H1 (cell line): ENCODE data around the gene SNX12. TPM values are rescaled to one million over a fixed set of nuclear protein-coding genes. Genes with fewer than 3 reads are reported as not detected.

Experiments used
- CTCF ChIA-PET: fragments of 300-600 bp; sonication (Branson Sonifier 250); formaldehyde crosslinking; loops from one replicate; lab custom pipeline; 2021; ENCODE audit not compliant: partially characterized antibody; lab: Charles Lee
- POLR2A ChIA-PET: fragments of 300-600 bp; sonication (Branson Sonifier 250); formaldehyde crosslinking; loops from one replicate; lab custom pipeline; 2021; ENCODE audit warnings: inconsistent platforms; ENCODE audit not compliant: partially characterized antibody; lab: Charles Lee
- DNase-seq, 2 experiments: peaks; one replicate each; pipeline versions ENCODE4 v3.0.0 to v3.0.0-alpha.2; 2010 to 2022; ENCODE audit warnings: low spot score in 2 of 2, low read depth in 1 of 2, mixed read lengths in 1 of 2
- FAIRE-seq: peaks from 2 replicates; lab custom pipeline; 2011; peaks lifted over from hg19 to GRCh38; lab: Jason Lieb, UNC
- H2AFZ ChIP-seq: 2 replicates; pipeline ENCODE4 v1.8.1; 2012; ENCODE audit warnings: low read length, inconsistent platforms
- H2AK5ac ChIP-seq: 2 replicates; pipeline ENCODE4 v1.6.1; 2013; ENCODE audit warnings: low read depth, low read length
- H2BK120ac ChIP-seq: replicated peaks from 2 replicates; pipeline ENCODE3; 2013; ENCODE audit warnings: low read depth, low read length, inconsistent platforms
- H2BK12ac ChIP-seq: 2 replicates; pipeline ENCODE4 v1.6.1; 2013; ENCODE audit warnings: low read depth, low read length
- H2BK15ac ChIP-seq: 2 replicates; pipeline ENCODE4 v1.6.1; 2013; ENCODE audit warnings: low read length
- H2BK20ac ChIP-seq: 2 replicates; pipeline ENCODE4 v1.6.1; 2013; ENCODE audit warnings: low read length
- H2BK5ac ChIP-seq: 2 replicates; pipeline ENCODE4 v1.6.1; 2013; ENCODE audit warnings: low read depth, low read length
- H3K14ac ChIP-seq: 2 replicates; pipeline ENCODE4 v1.6.1; 2013; ENCODE audit warnings: inconsistent platforms; ENCODE audit not compliant: insufficient read length
- H3K18ac ChIP-seq: 2 replicates; pipeline ENCODE4 v1.6.1; 2013; ENCODE audit warnings: low read length; ENCODE audit errors: extremely low read depth
- H3K23ac ChIP-seq: 2 replicates; pipeline ENCODE4 v1.6.1; 2013; ENCODE audit warnings: inconsistent platforms; ENCODE audit not compliant: insufficient read length
- H3K23me2 ChIP-seq: 2 replicates; pipeline ENCODE4 v1.6.1; 2013; ENCODE audit warnings: low read depth, low read length
- H3K27ac ChIP-seq: 2 replicates; pipeline ENCODE4 v1.6.1; 2011; ENCODE audit warnings: low read depth, low read length, inconsistent platforms
- H3K27me3 ChIP-seq, 4 experiments: replicated peaks in 1 of 4; 1 replicate in 1 of 4; 2 replicates in 3 of 4; pipeline versions ENCODE4 v1.6.1 to v1.8.1; 2011 to 2013; ENCODE audit warnings: low read length in 3 of 4, mild to moderate bottlenecking in 3 of 4, inconsistent platforms in 2 of 4, mixed read lengths in 2 of 4, moderate library complexity in 1 of 4; ENCODE audit not compliant: control insufficient read depth in 3 of 4, insufficient read depth in 3 of 4; ENCODE audit errors: extremely low read depth in 1 of 4
- H3K36me3 ChIP-seq, 4 experiments: 2 replicates each; pipeline versions ENCODE4 v1.6.1 to v1.8.1; 2011 to 2013; ENCODE audit warnings: mild to moderate bottlenecking in 4 of 4, low read length in 3 of 4, moderate library complexity in 2 of 4, control low read depth in 1 of 4, inconsistent platforms in 1 of 4; ENCODE audit not compliant: insufficient read depth in 4 of 4, control insufficient read depth in 2 of 4
- H3K4ac ChIP-seq: replicated peaks from 2 replicates; pipeline ENCODE3; 2013; ENCODE audit warnings: low read length, low read depth, mixed read lengths, inconsistent platforms; ENCODE audit not compliant: insufficient read length
- H3K4me1 ChIP-seq, 4 experiments: replicated peaks in 1 of 4; 1 replicate in 1 of 4; 2 replicates in 3 of 4; pipeline versions ENCODE4 v1.6.1 to v1.8.1; 2011 to 2013; ENCODE audit warnings: low read length in 3 of 4, inconsistent platforms in 2 of 4, mixed read lengths in 1 of 4; ENCODE audit not compliant: insufficient read depth in 4 of 4, control insufficient read depth in 3 of 4
- H3K4me2 ChIP-seq, 2 experiments: 2 replicates each; pipeline versions ENCODE4 v1.6.1 to v1.8.1; 2011 to 2013; ENCODE audit warnings: low read depth in 2 of 2, low read length in 2 of 2, control low read depth in 1 of 2, inconsistent platforms in 1 of 2, mild to moderate bottlenecking in 1 of 2; ENCODE audit not compliant: insufficient read depth in 1 of 2
- H3K4me3 ChIP-seq, 4 experiments: fragments of 200-600, 300-600 bp in 1 of 4; sonication (generic), shearing (Covaris generic), sonication (Bioruptor Twin) in 1 of 4; 2 replicates each; pipeline versions ENCODE4 v1.5.1 to v1.8.1; 2011 to 2016; ENCODE audit warnings: low read length in 4 of 4, low read depth in 3 of 4, control low read depth in 2 of 4, inconsistent platforms in 2 of 4, mild to moderate bottlenecking in 2 of 4, mixed read lengths in 1 of 4, moderate library complexity in 1 of 4; ENCODE audit not compliant: insufficient read depth in 2 of 4; ENCODE audit errors: extremely low read depth in 1 of 4
- H3K56ac ChIP-seq: replicated peaks from 2 replicates; pipeline ENCODE3; 2013; ENCODE audit warnings: low read depth, mild to moderate bottlenecking, mixed read lengths, low read length, inconsistent platforms; ENCODE audit not compliant: insufficient read length
- H3K79me1 ChIP-seq: 2 replicates; pipeline ENCODE4 v1.6.1; 2013; ENCODE audit warnings: low read depth, low read length, control low read depth
- H3K79me2 ChIP-seq, 2 experiments: 2 replicates each; pipeline versions ENCODE4 v1.6.1 to v1.8.1; 2012 to 2013; ENCODE audit warnings: low read length in 2 of 2, mild to moderate bottlenecking in 2 of 2, inconsistent platforms in 1 of 2; ENCODE audit not compliant: insufficient read depth in 2 of 2, control insufficient read depth in 1 of 2
- H3K9ac ChIP-seq, 4 experiments: replicated peaks in 1 of 4; 1 replicate in 1 of 4; 2 replicates in 3 of 4; pipeline versions ENCODE4 v1.6.1 to v1.8.1; 2011 to 2013; ENCODE audit warnings: low read depth in 3 of 4, low read length in 3 of 4, control low read depth in 2 of 4, mild to moderate bottlenecking in 2 of 4, moderate library complexity in 2 of 4, inconsistent platforms in 1 of 4; ENCODE audit errors: extremely low read depth in 1 of 4
- H3K9me3 ChIP-seq, 2 experiments: 2 replicates each; pipeline versions ENCODE4 v1.6.1 to v1.8.1; 2012 to 2013; ENCODE audit warnings: mild to moderate bottlenecking in 2 of 2, moderate library complexity in 2 of 2, control low read depth in 1 of 2, inconsistent platforms in 1 of 2, low read depth in 1 of 2, low read length in 1 of 2, mixed read lengths in 1 of 2; ENCODE audit not compliant: insufficient read depth in 2 of 2
- H4K20me1 ChIP-seq, 2 experiments: replicated peaks in 1 of 2; 2 replicates each; pipeline versions ENCODE3 to v1.8.1; 2011 to 2013; ENCODE audit warnings: inconsistent platforms in 2 of 2, low read length in 2 of 2, mild to moderate bottlenecking in 1 of 2; ENCODE audit not compliant: insufficient read depth in 2 of 2, control insufficient read depth in 1 of 2
- H4K5ac ChIP-seq: 2 replicates; pipeline ENCODE4 v1.6.1; 2013; ENCODE audit warnings: low read length, low read depth, mixed read lengths, inconsistent platforms; ENCODE audit not compliant: insufficient read length
- H4K8ac ChIP-seq: 2 replicates; pipeline ENCODE4 v1.8.0; 2013; ENCODE audit warnings: mild to moderate bottlenecking, moderate library complexity, low read length, inconsistent platforms; ENCODE audit not compliant: insufficient read depth; ENCODE audit errors: extremely low read depth
- H4K91ac ChIP-seq: replicated peaks from 2 replicates; pipeline ENCODE3; 2013; ENCODE audit warnings: low read length, mixed read lengths, inconsistent platforms; ENCODE audit not compliant: insufficient read length
- BCL11A ChIP-seq, 2 experiments: IDR thresholded peaks; one replicate each; pipeline ENCODE4 v1.6.1; 2011; ENCODE audit warnings: low read depth in 2 of 2, low read length in 2 of 2, mild to moderate bottlenecking in 2 of 2
- CHD2 ChIP-seq: IDR thresholded peaks from 2 replicates; pipeline ENCODE4 v1.6.1; 2012; ENCODE audit warnings: low read length, improper control_type of control experiment
- SIN3A ChIP-seq, 2 experiments: IDR thresholded peaks in 1 of 2; conservative IDR thresholded peaks in 1 of 2; 2 replicates each; pipeline ENCODE4 v1.6.1; 2011 to 2012; ENCODE audit warnings: low read length in 2 of 2, improper control_type of control experiment in 1 of 2, low read depth in 1 of 2, mild to moderate bottlenecking in 1 of 2
- WGBS, 2 experiments: shearing (Covaris generic) in 1 of 2; methylation state at CpG; one replicate each; pipeline versions ENCODE4 v1.1.6 to v1.1.7; 2013 to 2015; ENCODE audit warnings: low lambda C conversion rate in 2 of 2, mixed read lengths in 2 of 2, inconsistent platforms in 1 of 2, low coverage in 1 of 2, missing lambda C conversion rate in 1 of 2; ENCODE audit not compliant: insufficient replicate concordance in 2 of 2, insufficient coverage in 1 of 2, insufficient read length in 1 of 2; ENCODE audit errors: extremely low coverage in 1 of 2, missing lambda C conversion rate in 1 of 2; 5-methylcytosine and 5-hydroxymethylcytosine counted together
- polyA plus RNA-seq, 7 experiments: library from polyadenylated mRNA; depleted of rRNA in 3 of 7; stranded (reverse) in 5 of 7; unstranded in 2 of 7; fragments of >200 nt in 5 of 7; fragments of 200-250 nt in 2 of 7; gene quantifications; 1 replicate in 5 of 7; 2 replicates in 1 of 7; 4 replicates in 1 of 7; pipeline versions ENCODE4 v1.2.1 to v1.2.3, GENCODE V29; 2011 to 2013; ENCODE audit warnings: missing spikeins in 2 of 7, mixed read lengths in 2 of 7
- total RNA-seq: library from RNA; stranded (reverse); fragmentation: NEBNext Ultra II Directional; extraction: Animal tissue kit (Norgen Biotek cat#: 25700); gene quantifications from 2 replicates; pipeline ENCODE4 v1.2.1, GENCODE V29; 2021

SNX12 gene
- total and polyA plus RNA-seq, 2 of the 8 experiments (the other 6 are each of a cell fraction or from before 2014, with no cell fraction given), result 72.1 to 74.2 TPM

- no peak within 1 kb of the TSS for H2AFZ ChIP-seq
- H2BK12ac ChIP-seq, result no peak within 1 kb of the TSS
- H3K79me2 ChIP-seq, result no peaks in the 10 kb centered on the region
- H2BK5ac ChIP-seq, result no peak within 1 kb of the TSS
- TF ChIP-seq CHD2, result no peak
- no peak for TF ChIP-seq SIN3A (conservative IDR thresholded peaks at IDR 0.05 in 1 of 2, IDR thresholded peaks at IDR 0.05 in 1 of 2; ENCODE audit: low read depth in 1 of 2, low read length in 2 of 2)
- TF ChIP-seq BCL11A (IDR thresholded peaks at IDR 0.05; ENCODE audit: low read depth in 2 of 2, low read length in 2 of 2), result no peak
- H4K20me1 ChIP-seq, result no peaks in the 10 kb centered on the region
- WGBS, 2 experiments, result 95% methylated on average over 8 of the region's 8 CpGs; no CpG with 5 or more reads in 1 of the 2 experiments
- no peak within 1 kb of the TSS for H3K14ac ChIP-seq
- H3K4me1 ChIP-seq, result 0 out of 7 replicates have a peak, but pooled peaks cover 0 to 5% (median 0%) of the 10 kb centered on the region in 4 experiments
- no peak for DNase-seq
- no peak within 1 kb of the TSS for H3K56ac ChIP-seq
- CTCF ChIA-PET, result no interaction called here
- no peak within 1 kb of the TSS for H2BK15ac ChIP-seq
- H3K27ac ChIP-seq, result no peak within 1 kb of the TSS
- H4K8ac ChIP-seq, result no peak within 1 kb of the TSS
- H3K9ac ChIP-seq, result no peak within 1 kb of the TSS
- H4K91ac ChIP-seq, result no peak within 1 kb of the TSS
- no peak within 1 kb of the TSS for H3K23ac ChIP-seq
- H3K79me1 ChIP-seq, result no peaks in the 10 kb centered on the region
- POLR2A ChIA-PET, result interaction anchor here (0.7 to 1.3 kb wide), 4 partner anchors 8 to 71 kb away, joined by 3 to 5 read pairs (median 4); no protein-coding TSS in a partner anchor
- no peak within 1 kb of the TSS for H3K18ac ChIP-seq
- H3K4ac ChIP-seq, result no peak within 1 kb of the TSS
- no peak for FAIRE-seq
- no peak within 1 kb of the TSS for H4K5ac ChIP-seq
- H3K23me2 ChIP-seq, result no peaks in the 10 kb centered on the region
- H3K9me3 ChIP-seq, result no peaks in the 10 kb centered on the region
- peaks cover 0 to 2% (median 0%) of the 10 kb centered on the region in 4 experiments; a peak in 2 of 7 replicates for H3K27me3 ChIP-seq
- no peak within 1 kb of the TSS for H3K4me2 ChIP-seq
- no peaks in the 10 kb centered on the region for H3K36me3 ChIP-seq
- no peak within 1 kb of the TSS for H2BK20ac ChIP-seq
- H2BK120ac ChIP-seq, result no peak within 1 kb of the TSS
- no peak within 1 kb of the TSS for H2AK5ac ChIP-seq
- H3K4me3 ChIP-seq, result no peak within 1 kb of the TSS
Observed at GRCh38 chrX:71111141-71111843, 43.2 kb upstream of the SNX12 start, which contains the start of gene IL2RG. IL2RG (minus strand) TSS chrX:71111577; CDS start chrX:71111539, 38 bp downstream.
